Kidney (tissue), 14 donors: ENCODE results near the gene MAPKAP1. TPM values are rescaled to one million over a fixed set of nuclear protein-coding genes. Genes with fewer than 3 reads are reported as not detected.

Experiments used
- DNase-seq, 5 donors: peaks; one replicate each; pipeline ENCODE4 v3.0.0-alpha.2; 2013 to 2020
- FAIRE-seq: peaks from 2 replicates; lab custom pipeline; 2012; peaks lifted over from hg19 to GRCh38; lab: Jason Lieb, UNC
- H3K27ac ChIP-seq, 2 donors: one replicate each; pipeline ENCODE4 v1.7.0; 2013; ENCODE audit warnings: low read depth in 2 of 2, low read length in 2 of 2, inconsistent platforms in 1 of 2
- H3K27me3 ChIP-seq: one replicate; pipeline ENCODE4 v1.7.1; 2013; ENCODE audit warnings: low read length, inconsistent platforms; ENCODE audit not compliant: control insufficient read depth, insufficient read depth
- H3K36me3 ChIP-seq, 3 donors: one replicate each; pipeline versions ENCODE4 v1.7.0 to v1.7.1; 2013; ENCODE audit warnings: low read length in 3 of 3, control low read depth in 1 of 3, inconsistent platforms in 1 of 3; ENCODE audit not compliant: insufficient read depth in 3 of 3, control insufficient read depth in 2 of 3
- H3K4me1 ChIP-seq, 3 donors: one replicate each; pipeline versions ENCODE4 v1.7.0 to v1.7.1; 2013; ENCODE audit warnings: low read length in 3 of 3, inconsistent platforms in 1 of 3, low read depth in 1 of 3; ENCODE audit not compliant: control insufficient read depth in 2 of 3, insufficient read depth in 2 of 3
- H3K4me3 ChIP-seq, 3 donors: one replicate each; pipeline versions ENCODE4 v1.7.0 to v1.8.1; 2013; ENCODE audit warnings: low read length in 3 of 3, control low read depth in 1 of 3, inconsistent platforms in 1 of 3
- H3K9ac ChIP-seq, 3 donors: one replicate each; pipeline versions ENCODE4 v1.7.0 to v1.7.1; 2013; ENCODE audit warnings: low read length in 3 of 3, control low read depth in 1 of 3, inconsistent platforms in 1 of 3
- H3K9me3 ChIP-seq, 3 donors: one replicate each; pipeline versions ENCODE4 v1.7.0 to v1.7.1; 2013; ENCODE audit warnings: low read length in 3 of 3, control low read depth in 1 of 3, inconsistent platforms in 1 of 3; ENCODE audit not compliant: control insufficient read depth in 2 of 3, insufficient read depth in 1 of 3
- CTCF ChIP-seq: IDR thresholded peaks from 3 replicates; pipeline ENCODE4 v1.5.1; 2012; ENCODE audit warnings: mild to moderate bottlenecking, moderate library complexity, borderline replicate concordance; ENCODE audit not compliant: insufficient read depth; ENCODE audit errors: extremely low read depth
- intact Hi-C: fragments of 100-400 bp; cut with DNase I; formaldehyde crosslinking; loops from one replicate; pipeline ENCODE4 v1.11.1; 2022
- polyA plus RNA-seq: library from polyadenylated mRNA; stranded (reverse); fragments of 350-450 nt; fragmentation: Illumina TruSeq; extraction: RNeasy Lipid Tissue Mini Kit (QIAGEN cat#74804); gene quantifications from one replicate; pipeline ENCODE4 v1.2.3, GENCODE V29; 2014; ENCODE audit warnings: low read depth, low replicate concordance; ENCODE audit not compliant: insufficient read depth
- total RNA-seq: library from RNA; stranded (reverse); fragmentation: NEBNext Ultra II Directional; extraction: Animal tissue kit (Norgen Biotek cat#: 25700); gene quantifications from one replicate; pipeline ENCODE4 v1.2.1, GENCODE V29; 2021
- donor health status: control.
- donor health status: control.
- donor health status: control.
- donor health status: control.
- donor health status: control.
- donor health status: DM: yes; HTN: yes; CAD: no.
- donor health status: Normal renal cell carcinoma (clear cell type).

MAPKAP1 gene
- total and polyA plus RNA-seq, 2 donors from 2014 or later: 70.5 to 99.4 TPM

- Histone ChIP-seq H3K9me3 (no peaks in the 10 kb centered on the region), H3K9ac (no peak overlapping the region), H3K27me3 (no peaks in the 10 kb centered on the region), H3K4me1 (no peaks in the 10 kb centered on the region), H3K4me3 (no peak overlapping the region), H3K27ac (no peak overlapping the region), H3K36me3 (no peaks in the 10 kb centered on the region)
- no peak for FAIRE-seq
- intact Hi-C loops: no loop called here
- peak in 2 of 5 donors; percentile 34 to 56 for DNase-seq
- no peak for TF ChIP-seq CTCF
Measured at GRCh38 chr9:125431012-125431305, 276.0 kb downstream of the MAPKAP1 start.

- no peak for TF ChIP-seq CTCF
- H3K9ac ChIP-seq: no peak overlapping the region
- FAIRE-seq (no peak), DNase-seq (peak in 2 of 5 donors; percentile 18 to 61)
- no peaks in the 10 kb centered on the region for H3K4me1 ChIP-seq
- H3K36me3 ChIP-seq: no peaks in the 10 kb centered on the region
- H3K27ac ChIP-seq: no peak overlapping the region
- no peak overlapping the region for H3K4me3 ChIP-seq
- H3K27me3 ChIP-seq: no peaks in the 10 kb centered on the region
- intact Hi-C loops: no loop called here
- H3K9me3 ChIP-seq: no peaks in the 10 kb centered on the region
Measured at GRCh38 chr9:125430161-125431011, 276.6 kb downstream of the MAPKAP1 start.

GRCh38 chr9:125429476-125430160 lies 277.4 kb downstream of the MAPKAP1 start:
- no peak for TF ChIP-seq CTCF
- no peaks in the 10 kb centered on the region for H3K36me3 ChIP-seq
- FAIRE-seq (no peak), DNase-seq (peak in 2 of 5 donors; percentile 40 to 55)
- H3K4me1 ChIP-seq: no peaks in the 10 kb centered on the region
- no peaks in the 10 kb centered on the region for H3K27me3 ChIP-seq
- intact Hi-C loops: no loop called here
- no peaks in the 10 kb centered on the region for H3K9me3 ChIP-seq
- no peak overlapping the region for H3K27ac ChIP-seq
- H3K4me3 ChIP-seq: no peak overlapping the region
- no peak overlapping the region for H3K9ac ChIP-seq
